Natural killer cell (primary cell): ENCODE results near the gene SLC38A9. TPM values are rescaled to one million over a fixed set of nuclear protein-coding genes. Genes with fewer than 3 reads are reported as not detected.

ENCODE experiments used
- ATAC-seq, 3 donors: fragments of 150-1000 bp in 2 of 3; fragments of 200-7000 bp in 1 of 3; cut with Tn5 transposase; 1 replicate in 1 of 3; 2 replicates in 2 of 3; pipeline ENCODE4 v1.10.0; 2021; ENCODE audit warnings: mild to moderate bottlenecking in 2 of 3, moderate library complexity in 2 of 3
- DNase-seq, 2 donors: peaks; one replicate each; pipeline versions ENCODE4 v3.0.0 to v3.0.0-alpha.2; 2013 to 2021; ENCODE audit warnings: mixed read lengths in 1 of 2
- H3K27ac ChIP-seq: one replicate; pipeline ENCODE4 v1.5.1; 2013; ENCODE audit warnings: mild to moderate bottlenecking, low read length
- H3K27me3 ChIP-seq: one replicate; pipeline ENCODE4 v1.6.1; 2013; ENCODE audit warnings: low read length; ENCODE audit not compliant: control insufficient read depth, insufficient read depth
- H3K36me3 ChIP-seq: one replicate; pipeline ENCODE4 v1.6.1; 2013; ENCODE audit warnings: low read length; ENCODE audit not compliant: control insufficient read depth, insufficient read depth
- H3K4me1 ChIP-seq: one replicate; pipeline ENCODE4 v1.6.1; 2013; ENCODE audit warnings: low read length; ENCODE audit not compliant: control insufficient read depth, insufficient read depth
- H3K4me3 ChIP-seq: one replicate; pipeline ENCODE4 v1.5.1; 2013; ENCODE audit warnings: low read length
- H3K9me3 ChIP-seq: one replicate; pipeline ENCODE4 v1.6.1; 2013; ENCODE audit warnings: low read length; ENCODE audit not compliant: control insufficient read depth, insufficient read depth
- H3K27ac Mint-ChIP-seq, 2 donors: one replicate each; pipeline ENCODE4 v1.8.0; 2022; ENCODE audit warnings: mild to moderate bottlenecking in 2 of 2, mixed read lengths in 2 of 2, moderate library complexity in 1 of 2
- H3K27me3 Mint-ChIP-seq, 2 donors: one replicate each; pipeline ENCODE4 v1.8.0; 2022; ENCODE audit warnings: low read depth in 2 of 2, mixed read lengths in 2 of 2
- H3K36me3 Mint-ChIP-seq: one replicate; pipeline ENCODE4 v1.8.0; 2022; ENCODE audit warnings: mixed read lengths
- H3K4me1 Mint-ChIP-seq, 2 donors: one replicate each; pipeline ENCODE4 v1.8.0; 2022; ENCODE audit warnings: mixed read lengths in 2 of 2
- H3K4me3 Mint-ChIP-seq: one replicate; pipeline ENCODE4 v1.8.0; 2022; ENCODE audit warnings: mild to moderate bottlenecking, moderate library complexity, mixed read lengths
- H3K9me3 Mint-ChIP-seq, 2 donors: one replicate each; pipeline ENCODE4 v1.8.0; 2022; ENCODE audit warnings: mixed read lengths in 2 of 2
- CTCF ChIP-seq: fragments of 200-600 bp; IDR thresholded peaks from one replicate; pipeline ENCODE4 v1.8.0; 2022; ENCODE audit warnings: antibody characterized with exemption
- WGBS: methylation state at CpG from one replicate; pipeline ENCODE4 v1.1.7; 2013; ENCODE audit warnings: missing lambda C conversion rate; ENCODE audit not compliant: insufficient coverage; 5-methylcytosine and 5-hydroxymethylcytosine counted together
- intact Hi-C: fragments of 100-400 bp; cut with micrococcal nuclease; formaldehyde crosslinking; loops from one replicate; pipeline ENCODE4 v1.14.2; 2022
- total RNA-seq, 4 donors: library from RNA; stranded (reverse); fragments of 120-200 nt in 1 of 4; gene quantifications; one replicate each; pipeline versions ENCODE4 v1.2.3 to v1.2.4, GENCODE V29; 2013 to 2022

SLC38A9 gene
- total RNA-seq, 3 donors from 2014 or later (not counting 1 experiment from before 2014, with no cell fraction given) = 20.6 to 33.9 (median 27.0) TPM

DNA sequence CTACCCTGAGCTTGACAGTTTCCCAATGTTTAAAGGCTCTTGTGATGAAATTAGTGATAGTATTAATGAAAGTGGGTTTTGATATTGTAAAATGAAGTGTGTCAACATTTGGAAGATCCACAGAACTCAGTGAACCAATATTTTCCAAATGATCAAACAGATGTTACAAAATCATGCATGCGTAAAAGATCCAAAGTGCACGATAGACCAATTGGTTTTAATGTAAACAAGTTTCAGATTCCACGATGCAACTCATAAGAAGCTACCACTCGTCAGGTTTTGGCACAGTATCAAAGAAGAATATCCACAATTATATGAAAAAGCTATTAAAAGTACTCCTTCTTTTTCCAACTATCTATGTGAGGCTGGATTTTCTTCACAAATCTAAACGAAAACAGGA lies 82.3 kb downstream of the SLC38A9 start:
- Mint-ChIP-seq H3K27ac (no peak overlapping the region), H3K36me3 (no peaks in the 10 kb centered on the region), H3K4me3 (no peak overlapping the region), H3K4me1 (peaks cover 0 to 7% of the 10 kb centered on the region in 2 donors), H3K9me3 (no peaks in the 10 kb centered on the region), H3K27me3 (no peaks in the 10 kb centered on the region)
- intact Hi-C loops = no loop called here
- no peaks in the 10 kb centered on the region for H3K9me3 ChIP-seq
- peaks cover 5% of the 10 kb centered on the region for H3K36me3 ChIP-seq
- ATAC-seq (no peak), DNase-seq (no peak)
- no peak overlapping the region for H3K4me3 ChIP-seq
- H3K27ac ChIP-seq = no peak overlapping the region
- 95% methylated on average over 4 of the region's 5 CpGs for WGBS
- no peak for TF ChIP-seq CTCF
- no peaks in the 10 kb centered on the region for H3K27me3 ChIP-seq
- H3K4me1 ChIP-seq = no peaks in the 10 kb centered on the region

GRCh38 chr5:55626790-55627189 lies 85.3 kb downstream of the SLC38A9 start:
- intact Hi-C loops = no loop called here
- no peak overlapping the region for H3K27ac Mint-ChIP-seq
- no peaks in the 10 kb centered on the region for H3K36me3 ChIP-seq
- H3K27me3 Mint-ChIP-seq = no peaks in the 10 kb centered on the region
- no peak for DNase-seq
- no peaks in the 10 kb centered on the region for H3K9me3 Mint-ChIP-seq
- no peak overlapping the region for H3K27ac ChIP-seq
- no peaks in the 10 kb centered on the region for H3K4me1 Mint-ChIP-seq
- no peaks in the 10 kb centered on the region for H3K9me3 ChIP-seq
- no peaks in the 10 kb centered on the region for H3K27me3 ChIP-seq
- ATAC-seq = no peak
- no peaks in the 10 kb centered on the region for H3K4me1 ChIP-seq
- no peak for TF ChIP-seq CTCF
- no peak overlapping the region for H3K4me3 ChIP-seq
- 94% methylated on average over 3 of the region's 3 CpGs for WGBS
- no peak overlapping the region for H3K4me3 Mint-ChIP-seq
- no peaks in the 10 kb centered on the region for H3K36me3 Mint-ChIP-seq

- Mint-ChIP-seq H3K27ac (no peak overlapping the region), H3K9me3 (no peaks in the 10 kb centered on the region), H3K4me1 (no peaks in the 10 kb centered on the region), H3K36me3 (no peaks in the 10 kb centered on the region), H3K4me3 (no peak overlapping the region), H3K27me3 (no peaks in the 10 kb centered on the region)
- intact Hi-C loops = no loop called here
- no peak for TF ChIP-seq CTCF
- H3K4me1 ChIP-seq = no peaks in the 10 kb centered on the region
- no peaks in the 10 kb centered on the region for H3K9me3 ChIP-seq
- no peaks in the 10 kb centered on the region for H3K27me3 ChIP-seq
- no peak overlapping the region for H3K4me3 ChIP-seq
- no peak for ATAC-seq
- no peaks in the 10 kb centered on the region for H3K36me3 ChIP-seq
- no peak for DNase-seq
- no peak overlapping the region for H3K27ac ChIP-seq
These were observed 86.2 kb downstream of the SLC38A9 start for GRCh38 chr5:55625913-55626312.

DNA sequence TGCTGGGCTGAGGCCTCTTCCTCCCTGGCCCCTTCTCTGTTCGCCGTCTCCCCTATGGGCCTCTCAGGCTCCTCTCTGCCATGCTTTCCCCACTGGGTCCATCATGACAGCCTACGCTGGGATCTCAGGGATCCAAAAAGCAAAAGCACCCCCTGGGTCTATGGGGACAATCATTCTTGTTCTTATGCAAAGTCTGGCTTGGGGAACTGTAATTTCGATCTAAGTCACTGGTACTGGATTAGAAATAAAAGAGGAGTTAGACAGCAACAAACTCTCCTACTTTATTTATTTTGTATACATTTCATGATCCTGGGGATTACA lies 86.6 kb downstream of the SLC38A9 start:
- Histone ChIP-seq H3K27ac (no peak overlapping the region), H3K4me3 (no peak overlapping the region), H3K36me3 (no peaks in the 10 kb centered on the region), H3K27me3 (no peaks in the 10 kb centered on the region), H3K4me1 (no peaks in the 10 kb centered on the region), H3K9me3 (no peaks in the 10 kb centered on the region)
- no peaks in the 10 kb centered on the region for H3K36me3 Mint-ChIP-seq
- no peak overlapping the region for H3K4me3 Mint-ChIP-seq
- DNase-seq (no peak), ATAC-seq (no peak)
- no peaks in the 10 kb centered on the region for H3K4me1 Mint-ChIP-seq
- intact Hi-C loops = no loop called here
- H3K27ac Mint-ChIP-seq = no peak overlapping the region
- TF ChIP-seq CTCF = no peak
- H3K27me3 Mint-ChIP-seq = no peaks in the 10 kb centered on the region
- no peaks in the 10 kb centered on the region for H3K9me3 Mint-ChIP-seq
- 87% methylated on average over 4 of the region's 4 CpGs for WGBS
